HG03159 (cell line): ENCODE measurements around the gene PAIP2B.
"Not testable (repeated sequence)": the region's sequence is repeated elsewhere in the genome, so short reads cannot be mapped to it uniquely, and the experiment has no call there.

ENCODE experiments used
- ATAC-seq: cut with Tn5 transposase; IDR thresholded peaks from one replicate; pipeline ENCODE4 v1.9.1; 2021; ENCODE audit warnings: mild to moderate bottlenecking, moderate library complexity; ENCODE audit not compliant: unreplicated experiment

PAIP2B gene

GRCh38 chr2:71220743-71221142 lies 6.2 kb downstream of the PAIP2B start:
- ATAC-seq: no peak

GRCh38 chr2:71216501-71216900 lies 10.4 kb downstream of the PAIP2B start:
- no peak for ATAC-seq

- ATAC-seq: no peak
Measured at GRCh38 chr2:71215447-71215846, 11.5 kb downstream of the PAIP2B start.

- no peak for ATAC-seq
Measured at GRCh38 chr2:71212336-71212735, 14.6 kb downstream of the PAIP2B start.

- ATAC-seq: no peak
Measured at GRCh38 chr2:71210292-71210691, 16.6 kb downstream of the PAIP2B start.

- ATAC-seq: no peak
Measured at GRCh38 chr2:71208756-71209155, 18.1 kb downstream of the PAIP2B start.

- no peak for ATAC-seq
Measured at GRCh38 chr2:71207601-71208000, 19.3 kb downstream of the PAIP2B start.

- no peak for ATAC-seq
Measured at GRCh38 chr2:71206271-71206670, 20.6 kb downstream of the PAIP2B start.

- no peak for ATAC-seq
Measured at GRCh38 chr2:71191570-71191943, 35.3 kb downstream of the PAIP2B start.

- no peak for ATAC-seq
Measured at GRCh38 chr2:71190656-71191569, 36.0 kb downstream of the PAIP2B start.

- ATAC-seq: no peak
Measured at GRCh38 chr2:71187589-71187988, 39.3 kb downstream of the PAIP2B start.

- no peak for ATAC-seq
Measured at GRCh38 chr2:71186973-71187372, 39.9 kb downstream of the PAIP2B start.

- ATAC-seq: not testable (repeated sequence)
Measured at GRCh38 chr2:71183306-71184115, 43.4 kb downstream of the PAIP2B start.

- no peak for ATAC-seq
Measured at GRCh38 chr2:71181316-71181715, 45.6 kb downstream of the PAIP2B start.

GRCh38 chr2:71178836-71179235 lies 48.1 kb downstream of the PAIP2B start:
- ATAC-seq: not testable (repeated sequence)

- no peak for ATAC-seq
Measured at GRCh38 chr2:71174207-71174606, 52.7 kb downstream of the PAIP2B start.

- ATAC-seq: no peak
Measured at GRCh38 chr2:71173096-71173495, 53.8 kb downstream of the PAIP2B start.

GRCh38 chr2:71166812-71167211 lies 60.1 kb downstream of the PAIP2B start:
- ATAC-seq: no peak

GRCh38 chr2:71157124-71157793 lies 69.6 kb downstream of the PAIP2B start:
- ATAC-seq: no peak

GRCh38 chr2:71156573-71156972 lies 70.3 kb downstream of the PAIP2B start:
- no peak for ATAC-seq

GRCh38 chr2:71155846-71156245 lies 71.1 kb downstream of the PAIP2B start:
- ATAC-seq: no peak
